ENCODE results near the gene KRT76.
A peak's percentile ranks its signal among the peaks of the same experiment; 100 is the strongest.
"Not testable (repeated sequence)": the region's sequence is repeated elsewhere in the genome, so short reads cannot be mapped to it uniquely, and the experiment has no call there.

Gene KRT76

GRCh38 chr12:52759218-52759617 lies 17.9 kb downstream of the KRT76 start:
- DNase-seq (ENCODE audit: low read depth), result no peak

GRCh38 chr12:52757449-52758176 lies 19.5 kb downstream of the KRT76 start:
- no peak for DNase-seq (ENCODE audit: low read depth)

- DNase-seq (ENCODE audit: low read depth), result no peak
These were observed 20.7 kb downstream of the KRT76 start for GRCh38 chr12:52756281-52756960.

GRCh38 chr12:52755533-52755932 lies 21.6 kb downstream of the KRT76 start:
- no peak for DNase-seq (ENCODE audit: low read depth)

GRCh38 chr12:52754135-52754534 lies 23.0 kb downstream of the KRT76 start:
- no peak for DNase-seq (ENCODE audit: low read depth)

- no peak for DNase-seq (ENCODE audit: low read depth)
These were observed 23.9 kb downstream of the KRT76 start for GRCh38 chr12:52753283-52753682.

- DNase-seq (ENCODE audit: low read depth), result no peak
These were observed 24.6 kb downstream of the KRT76 start for GRCh38 chr12:52752516-52752915.

- no peak for DNase-seq (ENCODE audit: low read depth)
These were observed 25.4 kb downstream of the KRT76 start for GRCh38 chr12:52751795-52752194.

- DNase-seq (ENCODE audit: low read depth), result not testable (repeated sequence)
These were observed 26.6 kb downstream of the KRT76 start for GRCh38 chr12:52750532-52750931.

- DNase-seq (ENCODE audit: low read depth), result no peak
These were observed 27.3 kb downstream of the KRT76 start for GRCh38 chr12:52749827-52750226.

- DNase-seq (ENCODE audit: low read depth), result no peak
These were observed 28.6 kb downstream of the KRT76 start for GRCh38 chr12:52748578-52748977.

GRCh38 chr12:52745554-52745953 lies 31.6 kb downstream of the KRT76 start:
- DNase-seq (ENCODE audit: low read depth), result no peak

- no peak for DNase-seq (ENCODE audit: low read depth)
These were observed 32.5 kb downstream of the KRT76 start for GRCh38 chr12:52744493-52745156.

GRCh38 chr12:52742822-52743457 lies 34.2 kb downstream of the KRT76 start:
- DNase-seq (ENCODE audit: low read depth), result no peak

GRCh38 chr12:52742196-52742580 lies 35.0 kb downstream of the KRT76 start:
- DNase-seq (ENCODE audit: low read depth), result no peak

GRCh38 chr12:52741375-52742195 lies 35.6 kb downstream of the KRT76 start:
- peak; percentile 30 for DNase-seq (ENCODE audit: low read depth)

- peak; percentile 15 for DNase-seq (ENCODE audit: low read depth)
These were observed 36.6 kb downstream of the KRT76 start for GRCh38 chr12:52740584-52740983.

- DNase-seq (ENCODE audit: low read depth), result no peak
These were observed 37.2 kb downstream of the KRT76 start for GRCh38 chr12:52739963-52740362.

GRCh38 chr12:52735816-52736632 lies 41.1 kb downstream of the KRT76 start:
- no peak for DNase-seq (ENCODE audit: low read depth)

GRCh38 chr12:52735106-52735505 lies 42.0 kb downstream of the KRT76 start:
- DNase-seq (ENCODE audit: low read depth), result no peak

- no peak for DNase-seq (ENCODE audit: low read depth)
These were observed 46.4 kb downstream of the KRT76 start for GRCh38 chr12:52730793-52731192.

All from iris pigment epithelial cell (primary cell).